Measurements from ENCODE around the gene DUSP22.

DNA sequence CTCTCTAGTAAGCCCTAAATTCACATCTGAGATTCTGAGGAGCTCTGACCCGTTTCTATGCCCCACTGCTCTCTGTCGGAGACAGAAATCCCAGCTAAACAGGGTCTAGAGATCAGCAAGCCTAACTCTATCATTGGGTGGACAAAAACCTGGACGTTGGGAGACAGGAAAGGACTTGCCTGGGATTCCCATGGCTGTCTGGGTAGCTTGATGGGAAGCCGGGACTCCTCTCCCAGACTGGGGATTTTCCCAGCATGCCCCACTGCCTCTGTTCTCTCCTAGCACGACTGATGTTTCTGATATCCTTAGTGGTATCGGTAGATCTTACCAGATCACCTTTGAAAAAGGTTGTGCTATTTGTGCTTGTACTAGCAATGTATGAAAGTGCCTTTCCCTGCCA lies 22.9 kb downstream of the DUSP22 start:
- TF ChIP-seq, protein P1, sequence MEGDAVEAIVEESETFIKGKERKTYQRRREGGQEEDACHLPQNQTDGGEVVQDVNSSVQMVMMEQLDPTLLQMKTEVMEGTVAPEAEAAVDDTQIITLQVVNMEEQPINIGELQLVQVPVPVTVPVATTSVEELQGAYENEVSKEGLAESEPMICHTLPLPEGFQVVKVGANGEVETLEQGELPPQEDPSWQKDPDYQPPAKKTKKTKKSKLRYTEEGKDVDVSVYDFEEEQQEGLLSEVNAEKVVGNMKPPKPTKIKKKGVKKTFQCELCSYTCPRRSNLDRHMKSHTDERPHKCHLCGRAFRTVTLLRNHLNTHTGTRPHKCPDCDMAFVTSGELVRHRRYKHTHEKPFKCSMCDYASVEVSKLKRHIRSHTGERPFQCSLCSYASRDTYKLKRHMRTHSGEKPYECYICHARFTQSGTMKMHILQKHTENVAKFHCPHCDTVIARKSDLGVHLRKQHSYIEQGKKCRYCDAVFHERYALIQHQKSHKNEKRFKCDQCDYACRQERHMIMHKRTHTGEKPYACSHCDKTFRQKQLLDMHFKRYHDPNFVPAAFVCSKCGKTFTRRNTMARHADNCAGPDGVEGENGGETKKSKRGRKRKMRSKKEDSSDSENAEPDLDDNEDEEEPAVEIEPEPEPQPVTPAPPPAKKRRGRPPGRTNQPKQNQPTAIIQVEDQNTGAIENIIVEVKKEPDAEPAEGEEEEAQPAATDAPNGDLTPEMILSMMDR (IDR thresholded peaks at IDR 0.05) = no peak
- no peak for TF ChIP-seq POLR2A (IDR thresholded peaks at IDR 0.05)
- TF ChIP-seq POLR2AphosphoS5 (IDR thresholded peaks at IDR 0.05) = no peak

All from upper lobe of left lung (tissue), 4 donors.